Body of pancreas (tissue), 4 donors: Measurements from ENCODE around the gene RGS6. TPM values are rescaled to one million over a fixed set of nuclear protein-coding genes. Genes with fewer than 3 reads are reported as not detected.
A peak's percentile ranks its signal among the peaks of the same experiment; 100 is the strongest.

Experiments used
- ATAC-seq: fragments of 150-250 bp; one replicate; pipeline ENCODE4 v1.9.1; 2016
- DNase-seq, 4 donors: peaks; one replicate each; pipeline ENCODE4 v3.0.0-alpha.2; 2019
- H3K27ac ChIP-seq, 4 donors: fragments of 200-600 bp; sonication (generic); 1 replicate in 3 of 4; 2 replicates in 1 of 4; pipeline versions ENCODE4 v1.5.1 to v1.6.1; 2016 to 2019; ENCODE audit warnings: mild to moderate bottlenecking in 1 of 4, mixed read lengths in 1 of 4, moderate library complexity in 1 of 4
- H3K27me3 ChIP-seq, 2 donors: fragments of 200-600 bp; sonication (generic); one replicate each; pipeline ENCODE4 v1.6.0; 2016; ENCODE audit warnings: mild to moderate bottlenecking in 1 of 2
- H3K36me3 ChIP-seq, 2 donors: fragments of 200-600 bp; sonication (generic); replicated peaks in 1 of 2; 2 replicates each; pipeline ENCODE4 v1.5.1; 2016; ENCODE audit warnings: low read depth in 2 of 2; ENCODE audit not compliant: insufficient read depth in 1 of 2
- H3K4me1 ChIP-seq: fragments of 200-600 bp; sonication (generic); one replicate; pipeline ENCODE4 v1.6.0; 2016
- H3K4me3 ChIP-seq, 2 donors: fragments of 200-600 bp; sonication (generic); 1 replicate in 1 of 2; 2 replicates in 1 of 2; pipeline ENCODE4 v1.5.1; 2016 to 2019
- H3K9me3 ChIP-seq, 3 donors: fragments of 200-600 bp; sonication (generic); 1 replicate in 2 of 3; 2 replicates in 1 of 3; pipeline ENCODE4 v1.5.1; 2016
- POLR2A ChIP-seq, 3 donors: fragments of 450-650 bp; IDR thresholded peaks; one replicate each; pipeline ENCODE4 v1.6.1; 2016; ENCODE audit warnings: antibody characterized with exemption in 3 of 3, mild to moderate bottlenecking in 2 of 3
- WGBS, 2 donors: methylation state at CpG; one replicate each; pipeline ENCODE4 v1.1.5; 2017; 5-methylcytosine and 5-hydroxymethylcytosine counted together
- intact Hi-C: fragments of 100-400 bp; cut with DNase I; formaldehyde crosslinking; loops from one replicate; pipeline ENCODE4 v1.15.1; 2023
- total RNA-seq, 2 donors: library from RNA; depleted of rRNA; stranded (reverse); fragments of >200 nt; gene quantifications; one replicate each; pipeline ENCODE4 v1.1.0, GENCODE V29; 2016
- TF ChIP-seq, protein P1 (sequence below), 7 experiments: fragments of 450-650 bp in 4 of 7; fragments of 200-600 bp in 3 of 7; sonication (generic) in 3 of 7; IDR thresholded peaks; one replicate each; pipeline ENCODE4 v1.5.1; 2016 to 2019; ENCODE audit warnings: antibody characterized with exemption in 7 of 7

RGS6 gene
- total RNA-seq, 2 donors from 2014 or later: 0.26 to 1.3 TPM

DNA sequence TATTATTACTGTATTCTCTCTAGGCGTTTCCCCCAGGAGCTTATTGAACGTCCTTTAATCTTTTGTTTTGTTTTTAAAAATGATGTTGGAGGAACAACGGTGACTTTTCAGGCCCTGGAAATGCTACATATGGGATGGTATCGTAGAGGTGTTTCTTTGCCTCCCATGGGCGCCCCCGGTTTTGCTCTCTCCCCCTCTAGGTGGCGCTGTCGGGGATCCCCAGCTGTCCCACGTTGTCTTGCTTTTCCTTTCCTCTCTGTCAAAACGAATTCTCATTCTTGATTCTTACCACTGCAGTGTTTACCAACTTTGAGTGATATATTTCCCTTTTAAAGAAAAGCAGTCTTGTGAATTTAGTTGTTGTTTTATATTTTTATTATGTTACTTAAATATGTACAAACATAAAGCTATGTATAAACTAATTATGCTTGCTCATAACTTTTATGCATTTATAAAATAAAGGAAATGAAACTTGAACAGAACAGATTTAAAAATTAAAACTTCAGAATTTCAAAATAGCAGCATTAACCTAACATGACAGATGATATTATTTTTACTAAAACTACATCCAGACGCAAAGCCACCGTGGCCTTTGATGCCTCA lies 171.9 kb downstream of the RGS6 start:
- no peak overlapping the region for H3K27ac ChIP-seq
- DNase-seq (peak; percentile 13 to 64 (median 39)), ATAC-seq (peak; percentile 50)
- WGBS, 2 donors: 37 to 39% methylated on average over 12 of the region's 12 CpGs
- H3K36me3 ChIP-seq: no peaks in the 10 kb centered on the region
- TF ChIP-seq POLR2A (IDR thresholded peaks at IDR 0.05): no peak
- TF ChIP-seq, protein P1, sequence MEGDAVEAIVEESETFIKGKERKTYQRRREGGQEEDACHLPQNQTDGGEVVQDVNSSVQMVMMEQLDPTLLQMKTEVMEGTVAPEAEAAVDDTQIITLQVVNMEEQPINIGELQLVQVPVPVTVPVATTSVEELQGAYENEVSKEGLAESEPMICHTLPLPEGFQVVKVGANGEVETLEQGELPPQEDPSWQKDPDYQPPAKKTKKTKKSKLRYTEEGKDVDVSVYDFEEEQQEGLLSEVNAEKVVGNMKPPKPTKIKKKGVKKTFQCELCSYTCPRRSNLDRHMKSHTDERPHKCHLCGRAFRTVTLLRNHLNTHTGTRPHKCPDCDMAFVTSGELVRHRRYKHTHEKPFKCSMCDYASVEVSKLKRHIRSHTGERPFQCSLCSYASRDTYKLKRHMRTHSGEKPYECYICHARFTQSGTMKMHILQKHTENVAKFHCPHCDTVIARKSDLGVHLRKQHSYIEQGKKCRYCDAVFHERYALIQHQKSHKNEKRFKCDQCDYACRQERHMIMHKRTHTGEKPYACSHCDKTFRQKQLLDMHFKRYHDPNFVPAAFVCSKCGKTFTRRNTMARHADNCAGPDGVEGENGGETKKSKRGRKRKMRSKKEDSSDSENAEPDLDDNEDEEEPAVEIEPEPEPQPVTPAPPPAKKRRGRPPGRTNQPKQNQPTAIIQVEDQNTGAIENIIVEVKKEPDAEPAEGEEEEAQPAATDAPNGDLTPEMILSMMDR (IDR thresholded peaks at IDR 0.05): peak; percentile 34 to 79 (median 52)
- intact Hi-C loops: no loop called here
- no peak overlapping the region for H3K4me3 ChIP-seq
- no peaks in the 10 kb centered on the region for H3K4me1 ChIP-seq
- H3K9me3 ChIP-seq: peaks cover 0 to 3% (median 0%) of the 10 kb centered on the region in 3 donors
- no peaks in the 10 kb centered on the region for H3K27me3 ChIP-seq

DNA sequence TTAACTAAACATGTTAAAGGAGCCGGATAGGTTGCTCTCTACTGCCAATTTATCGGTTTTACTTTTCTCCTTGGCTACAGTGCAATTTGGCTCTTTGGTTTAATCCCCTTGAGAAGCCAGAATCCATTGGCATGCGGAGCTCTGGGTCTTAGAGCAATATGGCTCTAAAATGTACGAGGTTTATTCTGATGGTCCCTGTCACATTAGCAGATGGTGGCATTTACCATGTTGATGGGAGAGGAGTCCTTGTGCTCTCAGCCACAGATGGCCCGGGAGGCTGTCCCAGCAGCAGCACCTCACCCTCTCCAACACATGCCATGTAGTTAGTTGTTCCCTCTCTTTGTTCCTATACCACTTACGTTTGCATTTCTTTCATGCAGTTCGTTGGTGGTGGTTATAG lies 179.7 kb downstream of the RGS6 start:
- H3K27me3 ChIP-seq: no peaks in the 10 kb centered on the region
- TF ChIP-seq POLR2A (IDR thresholded peaks at IDR 0.05): no peak
- TF ChIP-seq, protein P1 (IDR thresholded peaks at IDR 0.05): no peak
- DNase-seq (no peak), ATAC-seq (no peak)
- WGBS, 2 donors: 76 to 83% methylated on average over 7 of the region's 7 CpGs
- no peaks in the 10 kb centered on the region for H3K36me3 ChIP-seq
- intact Hi-C loops: no loop called here
- no peaks in the 10 kb centered on the region for H3K4me1 ChIP-seq
- H3K9me3 ChIP-seq: peaks cover 0 to 3% (median 0%) of the 10 kb centered on the region in 3 donors
- no peak overlapping the region for H3K4me3 ChIP-seq
- no peak overlapping the region for H3K27ac ChIP-seq

DNA sequence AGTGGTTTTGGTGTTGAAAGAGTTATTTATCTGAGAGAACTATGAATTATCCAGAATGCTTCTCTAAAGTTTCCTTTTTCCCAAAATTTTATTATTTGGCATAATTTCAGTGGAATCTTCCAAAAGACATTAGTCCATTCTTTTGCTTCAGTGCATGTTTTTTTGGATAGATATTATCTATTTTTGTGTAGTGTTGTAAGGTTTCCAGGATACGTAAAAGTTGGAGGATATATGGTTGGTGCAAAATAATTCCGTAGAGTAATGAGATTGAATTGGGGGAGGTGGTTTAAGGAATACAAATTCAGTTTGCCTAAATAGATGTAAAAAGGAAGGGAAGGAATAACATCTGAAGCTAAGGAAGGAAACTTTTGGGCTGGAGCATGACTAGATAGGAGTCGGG lies 186.6 kb downstream of the RGS6 start:
- 82% methylated on average over 3 of the region's 3 CpGs for WGBS, 2 donors

DNA sequence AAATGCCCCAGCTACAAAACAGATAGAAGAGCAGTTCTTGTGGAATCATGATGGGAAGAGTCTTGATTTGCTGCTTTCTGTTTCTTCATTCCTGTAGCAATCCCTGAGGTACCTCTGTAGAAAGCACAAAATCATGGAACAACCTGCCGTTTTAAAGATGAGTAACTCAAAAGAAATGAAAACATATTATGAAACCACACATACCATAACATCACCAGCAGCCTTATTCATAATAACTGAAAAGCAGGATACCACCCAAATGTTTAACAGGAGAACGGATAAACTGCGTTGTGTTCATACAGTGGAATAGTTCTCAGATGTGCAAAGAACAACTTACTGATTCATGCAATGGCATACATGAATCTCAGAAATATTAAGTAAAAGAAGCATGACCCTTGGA lies 188.1 kb downstream of the RGS6 start:
- no peak overlapping the region for H3K27ac ChIP-seq
- H3K36me3 ChIP-seq: no peaks in the 10 kb centered on the region
- intact Hi-C loops: no loop called here
- WGBS, 2 donors: 79 to 84% methylated on average over 3 of the region's 3 CpGs
- H3K27me3 ChIP-seq: no peaks in the 10 kb centered on the region
- TF ChIP-seq POLR2A (IDR thresholded peaks at IDR 0.05): no peak
- TF ChIP-seq, protein P1 (IDR thresholded peaks at IDR 0.05): no peak
- no peak for DNase-seq
- H3K9me3 ChIP-seq: no peaks in the 10 kb centered on the region
- no peak overlapping the region for H3K4me3 ChIP-seq
- H3K4me1 ChIP-seq: no peaks in the 10 kb centered on the region
- ATAC-seq: no peak

More for the DNA sequence above, 186.6 kb downstream of the RGS6 start:
- Histone ChIP-seq H3K4me1 (no peaks in the 10 kb centered on the region), H3K36me3 (no peaks in the 10 kb centered on the region), H3K9me3 (no peaks in the 10 kb centered on the region), H3K27me3 (no peaks in the 10 kb centered on the region), H3K27ac (no peak overlapping the region), H3K4me3 (no peak overlapping the region)
- no peak for ATAC-seq
- DNase-seq: no peak
- intact Hi-C loops: no loop called here
- TF ChIP-seq, protein P1 (IDR thresholded peaks at IDR 0.05): no peak
- TF ChIP-seq POLR2A (IDR thresholded peaks at IDR 0.05): no peak

DNA sequence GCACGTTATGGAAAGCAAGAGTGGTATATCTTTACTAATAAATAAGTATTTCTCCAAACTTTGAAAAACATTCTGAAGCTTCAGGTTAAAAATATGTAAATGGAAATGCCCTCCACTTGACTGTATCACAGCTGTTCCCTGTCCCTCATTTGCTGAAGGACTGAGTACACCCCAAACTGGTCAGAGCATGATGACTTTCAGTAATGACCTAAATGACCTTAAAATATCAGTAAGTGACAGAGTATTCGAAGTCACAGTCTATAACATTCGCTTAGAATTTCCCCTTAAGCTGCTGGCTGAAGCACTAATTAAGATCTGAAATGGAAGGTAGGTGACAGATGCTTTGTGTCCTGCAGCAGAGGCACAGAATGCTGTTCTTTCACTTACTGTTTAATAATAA lies 191.5 kb downstream of the RGS6 start:
- WGBS, 2 donors: 50 to 72% methylated on average over 3 of the region's 3 CpGs
- no peak for TF ChIP-seq POLR2A (IDR thresholded peaks at IDR 0.05)
- TF ChIP-seq, protein P1 (IDR thresholded peaks at IDR 0.05): no peak
- Histone ChIP-seq H3K4me1 (peaks cover 16% of the 10 kb centered on the region), H3K4me3 (no peak overlapping the region), H3K36me3 (no peaks in the 10 kb centered on the region), H3K27ac (no peak overlapping the region), H3K27me3 (no peaks in the 10 kb centered on the region), H3K9me3 (no peaks in the 10 kb centered on the region)
- intact Hi-C loops: no loop called here
- DNase-seq (no peak), ATAC-seq (no peak)
